GM18868 (cell line): ENCODE results near the gene DNAAF1.
A peak's percentile ranks its signal among the peaks of the same experiment; 100 is the strongest.
"Not testable (repeated sequence)": the region's sequence is repeated elsewhere in the genome, so short reads cannot be mapped to it uniquely, and the experiment has no call there.

Experiments used
- ATAC-seq: cut with Tn5 transposase; IDR thresholded peaks from one replicate; pipeline ENCODE4 v1.9.1; 2021; ENCODE audit warnings: mild to moderate bottlenecking, moderate library complexity; ENCODE audit not compliant: unreplicated experiment

The DNAAF1 gene

GRCh38 chr16:84144859-84145639, at the start of gene DNAAF1, which contains the start of gene HSDL1:
Gene DNAAF1 (plus strand): TSS chr16:84145308. CDS start chr16:84145441, 133 bp downstream.
Gene HSDL1 (minus strand): TSS chr16:84145177. CDS start chr16:84131321, 13,856 bp downstream.
- peak; percentile 81 for ATAC-seq

- ATAC-seq: no peak
Measured at GRCh38 chr16:84095466-84095865, 49.6 kb upstream of the DNAAF1 start.

GRCh38 chr16:84096447-84097005, 48.6 kb upstream of the DNAAF1 start:
- ATAC-seq: no peak

- ATAC-seq: no peak
Measured at GRCh38 chr16:84098939-84099338, 46.2 kb upstream of the DNAAF1 start.

GRCh38 chr16:84103678-84104077, 41.4 kb upstream of the DNAAF1 start:
- no peak for ATAC-seq

DNA sequence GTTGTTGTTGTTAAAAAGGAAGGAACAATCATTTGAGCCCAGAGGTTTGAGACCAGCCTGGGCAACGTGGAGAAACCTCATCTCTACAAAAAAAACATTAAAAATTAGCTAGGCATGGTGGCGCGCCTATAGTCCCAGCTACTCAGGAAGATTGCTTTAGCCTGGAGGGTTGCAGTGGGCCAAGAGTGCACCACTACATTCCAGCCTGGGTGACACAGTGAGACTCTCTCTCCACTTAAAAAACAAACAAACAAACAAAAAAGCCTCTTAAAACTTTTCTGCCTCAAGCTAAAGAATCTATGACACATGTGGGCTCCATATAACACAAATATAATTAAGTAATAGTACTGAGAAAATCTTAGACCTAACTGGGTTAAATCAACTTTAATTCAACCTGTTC, 40.9 kb upstream of the DNAAF1 start:
- no peak for ATAC-seq

- no peak for ATAC-seq
Measured at GRCh38 chr16:84105301-84105815, 39.8 kb upstream of the DNAAF1 start.

- no peak for ATAC-seq
Measured at GRCh38 chr16:84105948-84106740, 39.0 kb upstream of the DNAAF1 start.

GRCh38 chr16:84107921-84108320, 37.2 kb upstream of the DNAAF1 start:
- ATAC-seq: no peak

DNA sequence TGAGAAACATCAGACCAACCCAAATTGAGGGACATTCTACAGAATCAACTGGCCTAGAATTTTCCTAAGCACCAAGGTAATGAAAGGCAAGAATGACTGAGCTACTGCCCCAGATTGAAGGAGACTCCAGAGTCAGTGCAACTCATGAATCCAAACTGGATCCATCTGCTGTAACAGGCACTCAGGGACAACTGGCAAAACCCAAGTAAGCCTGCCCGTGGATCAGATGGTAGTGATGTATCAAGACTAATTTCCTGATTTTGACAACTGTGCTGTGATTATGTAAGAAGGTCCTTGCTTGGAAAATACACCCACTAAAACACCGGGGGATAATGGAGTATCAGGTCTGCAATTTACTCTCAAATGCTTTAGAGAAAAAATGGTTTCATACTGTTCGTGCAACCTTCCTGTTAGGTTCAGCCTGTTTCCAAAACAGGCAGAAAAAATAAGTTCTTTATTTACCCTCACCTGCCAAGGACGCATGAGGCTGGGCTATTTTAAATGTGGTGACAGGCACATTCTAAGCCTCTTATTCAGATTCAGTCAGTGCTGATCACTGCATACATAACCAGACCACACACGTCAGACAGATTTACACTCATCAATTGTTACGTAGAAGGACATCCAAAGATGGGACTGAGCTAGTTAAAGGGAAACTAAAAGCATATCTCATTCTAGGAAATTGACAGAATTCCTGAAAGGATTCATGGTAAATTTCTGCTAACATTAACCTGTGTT, 35.3 kb upstream of the DNAAF1 start:
- no peak for ATAC-seq

DNA sequence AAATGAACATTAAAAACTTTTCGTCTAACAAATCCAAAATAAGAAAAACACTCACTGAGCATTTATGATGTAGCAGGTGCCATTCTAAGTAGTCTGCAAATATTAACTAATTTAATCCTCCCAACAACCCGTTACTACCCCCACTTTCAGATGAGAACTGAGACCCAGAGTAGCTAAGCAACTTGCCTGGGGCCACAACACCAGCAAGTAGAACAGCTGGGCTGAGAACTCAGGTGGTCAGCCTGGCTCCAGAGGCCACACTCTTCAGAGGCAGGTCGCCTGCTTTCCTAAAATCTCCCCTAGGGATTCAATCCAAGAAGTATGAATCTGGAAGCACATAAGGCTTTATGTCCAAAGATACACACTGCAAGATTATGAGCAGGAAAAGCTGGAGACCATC, 34.6 kb upstream of the DNAAF1 start:
- no peak for ATAC-seq

GRCh38 chr16:84111525-84111924, 33.6 kb upstream of the DNAAF1 start:
- no peak for ATAC-seq

GRCh38 chr16:84111949-84112348, 33.2 kb upstream of the DNAAF1 start:
- ATAC-seq: not testable (repeated sequence)

DNA sequence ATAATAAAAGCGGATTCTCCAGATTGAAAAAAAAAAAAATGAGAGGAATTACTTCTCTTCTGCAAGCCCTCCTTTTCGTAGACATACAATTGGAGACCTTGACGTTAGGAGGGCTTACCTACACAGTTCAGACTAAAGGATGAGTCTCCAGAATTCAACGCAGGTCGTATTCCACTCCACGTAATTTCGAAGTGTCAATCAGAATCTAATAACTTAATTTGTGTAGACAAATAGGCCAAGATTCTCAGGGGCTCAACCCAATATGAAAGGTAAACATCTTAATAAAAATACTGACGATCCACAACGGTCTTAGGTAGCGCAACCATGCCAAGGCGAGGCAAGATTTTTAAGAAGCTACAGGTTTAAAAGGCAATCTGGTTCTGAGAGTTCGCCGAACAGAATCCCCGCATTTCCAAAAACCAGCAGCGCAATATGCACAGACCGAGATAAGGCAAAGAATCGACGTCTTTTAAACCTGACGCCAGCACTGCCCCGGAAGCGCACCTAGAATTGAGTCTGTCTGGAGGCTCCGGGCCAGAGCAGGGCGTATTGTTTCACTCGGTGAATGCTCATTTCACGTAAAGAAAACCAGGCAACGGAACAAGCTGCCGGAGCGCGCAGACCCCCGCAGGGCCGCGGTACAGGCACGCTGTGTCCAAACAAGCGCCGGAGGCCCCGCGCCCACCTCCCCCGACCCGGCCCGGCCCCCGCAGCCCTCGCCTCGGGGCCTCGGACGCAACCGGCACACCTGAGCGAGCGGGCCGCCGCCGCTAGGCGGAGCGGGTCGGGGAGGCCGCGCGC, 29.0 kb upstream of the DNAAF1 start:
- peak; percentile 35 for ATAC-seq

- ATAC-seq: peak; percentile 94
Measured at GRCh38 chr16:84116720-84117493, 28.2 kb upstream of the DNAAF1 start, which contains the start of gene MBTPS1. Gene MBTPS1 (minus strand): TSS chr16:84116942. CDS start chr16:84101783, 15,159 bp downstream.

GRCh38 chr16:84117494-84117843, 27.6 kb upstream of the DNAAF1 start:
- ATAC-seq: no peak

- ATAC-seq: not testable (repeated sequence)
Measured at GRCh38 chr16:84118315-84118714, 26.8 kb upstream of the DNAAF1 start.

DNA sequence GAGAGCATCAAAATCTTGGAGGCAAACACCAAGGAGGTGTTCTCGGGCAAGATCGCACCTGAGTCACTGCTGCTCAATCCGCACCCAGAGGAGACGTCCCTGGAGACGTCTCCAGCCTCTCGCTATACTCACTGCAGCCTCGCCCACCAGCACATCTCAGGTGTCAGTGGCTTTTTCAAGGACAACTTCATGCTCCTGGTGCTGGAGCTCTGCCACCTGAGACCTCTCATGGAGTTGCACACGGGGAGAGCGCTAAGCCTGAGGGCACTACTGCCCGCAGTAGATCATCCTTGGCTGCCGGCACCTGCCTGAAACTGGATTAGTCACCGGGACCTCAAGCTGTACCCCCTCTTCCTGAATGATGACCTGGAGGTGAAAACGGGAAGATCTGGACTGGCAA, 25.7 kb upstream of the DNAAF1 start:
- ATAC-seq: no peak

DNA sequence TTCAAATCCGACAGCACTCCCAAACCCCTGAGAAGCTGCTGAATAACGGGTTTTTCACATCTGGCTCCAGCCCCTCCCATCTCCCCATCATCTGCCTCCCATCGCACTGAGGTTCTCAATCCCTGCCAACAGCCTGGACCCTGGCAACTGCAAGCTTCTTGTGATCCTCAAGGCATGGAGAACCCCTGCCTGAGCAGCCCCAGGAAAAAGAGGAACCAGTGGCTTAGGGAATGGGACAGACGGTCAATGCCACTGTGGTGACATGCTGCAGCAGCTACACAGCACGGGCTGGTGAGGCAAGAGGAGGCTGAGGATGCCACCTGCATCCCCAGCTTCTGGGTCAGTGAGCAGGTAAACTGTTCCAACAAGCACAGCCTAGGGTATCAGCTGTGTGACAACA, 25.1 kb upstream of the DNAAF1 start:
- ATAC-seq: no peak
